Activated CD4-positive, alpha-beta memory T cell treated with anti-CD3 and anti-CD28 coated beads for 36 hours (primary cell): ENCODE measurements around the gene TNFRSF9. TPM values are rescaled to one million over a fixed set of nuclear protein-coding genes. Genes with fewer than 3 reads are reported as not detected.
"Not testable (repeated sequence)": the region's sequence is repeated elsewhere in the genome, so short reads cannot be mapped to it uniquely, and the experiment has no call there.

Experiments used
- CTCF ChIA-PET: fragments of 350-600 bp; sonication (Branson Sonifier 250); formaldehyde crosslinking; loops from one replicate; lab custom pipeline; 2021; ENCODE audit warnings: antibody characterized with exemption, inconsistent platforms; lab: Charles Lee
- POLR2A ChIA-PET: fragments of 350-600 bp; sonication (Branson Sonifier 250); formaldehyde crosslinking; loops from one replicate; lab custom pipeline; 2021; ENCODE audit warnings: antibody characterized with exemption; lab: Charles Lee
- DNase-seq: peaks from one replicate; pipeline ENCODE4 v3.0.0-alpha.2; 2020
- H3K27ac Mint-ChIP-seq: one replicate; pipeline ENCODE4 v1.8.0; 2021; ENCODE audit warnings: mixed read lengths
- H3K27me3 Mint-ChIP-seq: one replicate; pipeline ENCODE4 v1.8.0; 2021; ENCODE audit warnings: mixed read lengths
- H3K36me3 Mint-ChIP-seq: one replicate; pipeline ENCODE4 v1.8.0; 2021; ENCODE audit warnings: mixed read lengths
- H3K4me1 Mint-ChIP-seq: one replicate; pipeline ENCODE4 v1.8.0; 2021; ENCODE audit warnings: low read depth, mixed read lengths
- H3K4me3 Mint-ChIP-seq: one replicate; pipeline ENCODE4 v1.8.0; 2021; ENCODE audit warnings: mild to moderate bottlenecking, mixed read lengths
- H3K9me3 Mint-ChIP-seq: one replicate; pipeline ENCODE4 v1.8.0; 2021; ENCODE audit warnings: mixed read lengths
- intact Hi-C: fragments of 100-400 bp; cut with micrococcal nuclease; formaldehyde crosslinking; loops from one replicate; pipeline ENCODE4 v1.15.1; 2023
- total RNA-seq, 2 experiments: library from RNA; stranded (reverse); gene quantifications; one replicate each; pipeline ENCODE4 v1.2.3, GENCODE V29; 2021

Gene TNFRSF9
- total RNA-seq, 2 experiments from 2014 or later: 59.9 to 64.0 TPM

DNA sequence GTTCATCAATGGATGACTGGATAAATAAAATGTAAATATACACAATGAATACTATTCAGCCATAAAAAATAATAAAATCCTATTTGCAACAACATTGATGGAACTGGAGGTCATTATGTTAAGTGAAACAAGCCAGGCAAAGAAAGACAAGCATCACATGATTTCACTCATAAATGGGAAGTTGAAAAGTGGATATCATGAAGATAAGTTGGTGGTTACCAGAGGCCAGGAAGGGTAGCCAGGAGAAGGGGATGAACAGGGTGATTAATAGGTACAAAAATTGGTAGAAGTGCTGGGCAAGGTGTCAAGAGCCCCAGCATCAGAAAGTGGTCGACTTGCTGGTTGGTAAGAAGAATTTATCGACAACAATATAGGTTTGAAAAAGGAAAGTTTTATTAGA lies 19.5 kb upstream of the TNFRSF9 start:
- no peaks in the 10 kb centered on the region for H3K9me3 Mint-ChIP-seq
- H3K36me3 Mint-ChIP-seq: peaks cover 34% of the 10 kb centered on the region
- DNase-seq: no peak
- CTCF ChIA-PET: no interaction called here
- H3K4me3 Mint-ChIP-seq: peak overlapping the region; percentile 93
- intact Hi-C loops: loop anchor here (2.0 to 5.0 kb wide), 2 partner anchors 29 to 917 kb away; partner anchors contain the start of gene ENO1
- peaks cover 56% of the 10 kb centered on the region for H3K4me1 Mint-ChIP-seq
- H3K27ac Mint-ChIP-seq: peak overlapping the region; percentile 94
- H3K27me3 Mint-ChIP-seq: no peaks in the 10 kb centered on the region
- POLR2A ChIA-PET: interaction anchor here (0.6 to 3.6 kb wide), 2 partner anchors 17 to 20 kb away, joined by 3 to 28 read pairs; partner anchors contain the start of gene TNFRSF9

DNA sequence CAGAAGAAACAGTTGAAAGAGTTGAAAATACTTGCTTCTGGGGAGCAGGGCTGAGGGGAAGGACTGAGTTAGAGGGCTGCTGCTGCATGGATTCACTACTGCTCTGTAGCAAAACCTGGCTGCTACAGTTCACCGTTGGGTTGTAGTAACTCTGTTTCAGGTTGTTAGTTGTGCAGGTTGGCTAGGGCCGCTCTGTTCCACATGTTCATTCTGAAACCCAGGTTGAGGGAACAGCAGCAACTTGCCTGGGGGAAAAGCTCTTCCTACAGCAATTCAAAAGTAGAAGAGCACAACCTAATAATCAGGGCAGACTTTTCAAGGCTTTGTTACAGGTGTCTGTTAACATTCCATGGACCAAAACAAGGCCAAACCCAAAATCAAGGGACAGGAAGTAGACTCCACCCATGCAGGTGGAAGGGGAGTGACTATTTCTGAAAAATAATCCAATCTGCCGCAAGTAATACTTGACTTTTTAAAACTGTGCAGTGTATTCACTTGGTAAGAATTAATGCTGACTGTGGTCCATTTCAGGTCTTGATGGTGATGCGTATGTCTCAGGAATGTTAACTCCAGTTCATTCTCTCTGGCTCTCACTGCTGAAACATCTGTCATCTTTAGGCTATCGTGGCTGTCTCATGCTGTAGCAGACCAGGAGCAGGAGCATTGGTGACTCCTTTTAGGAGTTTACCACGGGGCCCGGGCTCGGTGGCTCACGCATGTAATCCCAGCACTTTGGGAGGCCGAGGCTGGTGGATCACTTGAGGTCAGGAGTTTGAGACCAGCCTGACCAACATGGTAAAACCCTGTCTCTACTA lies 15.8 kb upstream of the TNFRSF9 start:
- H3K4me3 Mint-ChIP-seq: no peak overlapping the region
- H3K36me3 Mint-ChIP-seq: peaks cover under 1% of the 10 kb centered on the region
- H3K27me3 Mint-ChIP-seq: no peaks in the 10 kb centered on the region
- no peak for DNase-seq
- H3K9me3 Mint-ChIP-seq: no peaks in the 10 kb centered on the region
- intact Hi-C loops: no loop called here
- POLR2A ChIA-PET: no interaction called here
- peaks cover 41% of the 10 kb centered on the region for H3K4me1 Mint-ChIP-seq
- peak overlapping the region; percentile 48 for H3K27ac Mint-ChIP-seq
- CTCF ChIA-PET: no interaction called here

DNA sequence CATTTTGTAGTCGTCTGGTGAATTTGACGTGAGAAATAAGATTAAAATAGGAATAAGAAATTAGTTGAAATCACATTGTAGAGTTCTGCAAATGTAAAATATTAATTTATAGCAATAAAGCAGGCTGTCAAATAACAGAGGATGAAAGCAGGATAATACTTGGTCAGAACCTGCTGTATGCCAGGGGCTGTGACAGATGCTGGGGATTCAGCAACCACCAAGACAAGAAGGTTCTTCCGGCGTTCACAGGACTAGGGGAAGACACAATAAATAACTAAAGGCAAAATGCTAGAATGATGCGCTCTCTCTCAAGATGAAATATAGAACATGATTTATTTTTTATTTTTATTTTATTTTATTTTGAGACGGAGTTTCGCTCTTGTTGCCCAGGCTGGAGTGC lies 14.0 kb upstream of the TNFRSF9 start:
- H3K4me3 Mint-ChIP-seq: peak overlapping the region; percentile 88
- POLR2A ChIA-PET: no interaction called here
- H3K4me1 Mint-ChIP-seq: peaks cover 43% of the 10 kb centered on the region

DNA sequence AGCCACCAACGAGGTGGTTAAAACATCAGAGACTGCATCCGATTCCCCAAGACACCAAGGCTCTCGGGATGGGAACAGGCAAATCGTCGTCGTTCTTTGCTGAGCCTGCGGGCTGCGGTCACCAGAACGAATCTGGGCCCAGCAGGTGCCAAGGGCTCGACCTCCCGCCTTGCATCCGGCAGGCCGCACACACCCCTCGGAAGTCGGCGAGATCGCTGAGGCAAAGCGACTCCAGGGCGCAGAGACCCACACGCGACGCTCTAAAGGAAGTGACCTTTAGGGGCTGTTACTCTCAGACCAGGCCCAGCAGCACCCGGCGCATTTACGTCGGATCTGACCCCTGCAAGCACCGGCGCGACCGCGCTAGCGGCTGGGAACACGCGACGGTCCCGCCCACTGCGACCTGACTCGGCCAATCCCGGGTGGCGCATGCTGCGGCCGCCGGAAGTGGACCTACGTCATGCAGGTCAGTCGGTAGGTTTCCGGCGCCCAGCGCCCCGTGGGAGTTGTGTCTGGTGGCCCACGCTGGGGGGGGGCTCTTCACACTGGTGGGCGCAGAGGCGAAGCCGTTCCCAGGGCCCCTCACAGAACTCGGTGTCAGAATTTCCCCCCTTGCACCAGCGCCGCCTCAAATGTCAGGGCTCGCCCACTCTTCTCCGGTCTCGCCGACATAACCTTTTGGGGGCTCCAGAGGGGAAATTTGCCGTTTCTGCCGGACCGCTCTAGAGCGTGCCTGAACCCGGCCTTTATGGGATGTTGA lies 13.4 kb upstream of the TNFRSF9 start:
- DNase-seq: peak; percentile 92
- Mint-ChIP-seq H3K27ac (peak overlapping the region; percentile 95), H3K4me3 (peak overlapping the region; percentile 88), H3K36me3 (no peaks in the 10 kb centered on the region), H3K27me3 (no peaks in the 10 kb centered on the region), H3K9me3 (no peaks in the 10 kb centered on the region), H3K4me1 (peaks cover 44% of the 10 kb centered on the region)
- intact Hi-C loops: loop anchor here (2.0 kb wide), 1 partner anchor 13 kb away; the partner anchor contains the start of gene TNFRSF9
- ChIA-PET CTCF (no interaction called here), POLR2A (no interaction called here)

More for the DNA sequence above, 14.0 kb upstream of the TNFRSF9 start:
- Mint-ChIP-seq H3K27ac (peak overlapping the region; percentile 95), H3K9me3 (no peaks in the 10 kb centered on the region), H3K36me3 (no peaks in the 10 kb centered on the region), H3K27me3 (no peaks in the 10 kb centered on the region)
- DNase-seq: no peak
- intact Hi-C loops: loop anchor here (2.0 kb wide), 1 partner anchor 14 kb away; the partner anchor contains the start of gene TNFRSF9
- CTCF ChIA-PET: no interaction called here

DNA sequence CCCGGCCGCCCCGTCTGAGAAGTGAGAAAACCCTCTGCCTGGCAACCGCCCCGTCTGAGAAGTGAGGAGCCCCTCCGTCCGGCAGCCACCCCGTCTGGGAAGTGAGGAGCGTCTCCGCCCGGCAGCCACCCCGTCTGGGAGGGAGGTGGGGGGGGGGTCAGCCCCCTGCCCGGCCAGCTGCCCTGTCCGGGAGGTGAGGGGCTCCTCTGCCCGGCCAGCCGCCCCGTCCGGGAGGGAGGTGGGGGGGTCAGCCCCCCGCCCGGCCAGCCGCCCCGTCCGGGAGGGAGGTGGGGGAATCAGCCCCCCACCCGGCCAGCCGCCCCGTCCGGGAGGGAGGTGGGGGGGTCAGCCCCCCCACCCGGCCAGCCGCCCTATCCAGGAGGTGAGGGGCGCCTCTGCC lies 12.2 kb upstream of the TNFRSF9 start:
- H3K27ac Mint-ChIP-seq, H3K4me3 Mint-ChIP-seq, H3K36me3 Mint-ChIP-seq, intact Hi-C loops, H3K9me3 Mint-ChIP-seq, CTCF ChIA-PET, POLR2A ChIA-PET, H3K27me3 Mint-ChIP-seq, DNase-seq: not testable (repeated sequence)
- peaks cover 52% of the 10 kb centered on the region for H3K4me1 Mint-ChIP-seq

DNA sequence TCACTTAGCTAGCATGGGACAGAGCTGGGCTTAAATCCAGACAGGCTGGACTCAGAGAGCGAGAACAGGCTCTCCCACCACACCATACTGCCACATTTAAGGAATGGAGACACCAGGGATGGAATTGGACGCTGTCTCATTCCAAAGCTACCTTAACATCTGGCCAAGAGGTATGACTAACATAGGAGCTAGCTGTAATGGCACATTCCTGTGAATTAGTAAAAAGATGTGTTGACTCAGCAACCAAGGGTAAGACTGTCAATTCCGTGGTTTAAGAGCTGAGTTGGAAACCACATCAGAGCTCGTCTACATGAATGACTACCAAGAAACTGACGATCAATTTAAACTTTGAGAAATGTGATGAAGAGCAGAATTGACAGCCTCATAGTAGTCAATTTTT lies 8.3 kb upstream of the TNFRSF9 start:
- intact Hi-C loops: loop anchor here (1.0 to 10.0 kb wide), 4 partner anchors 9 to 400 kb away; partner anchors contain the start of gene TNFRSF9
- H3K9me3 Mint-ChIP-seq: no peaks in the 10 kb centered on the region
- ChIA-PET CTCF (interaction anchor here (0.6 to 1.5 kb wide), 11 partner anchors 9 to 281 kb away, joined by 3 to 15 read pairs (median 3); partner anchors contain the start of genes PARK7 and TNFRSF9), POLR2A (interaction anchor here (0.8 to 2.7 kb wide), 5 partner anchors 9 to 577 kb away, joined by 4 to 30 read pairs (median 15); partner anchors contain the start of genes PARK7 and TNFRSF9)
- H3K4me3 Mint-ChIP-seq: peak overlapping the region; percentile 27
- peak; percentile 44 for DNase-seq
- H3K27ac Mint-ChIP-seq: peak overlapping the region; percentile 84
- no peaks in the 10 kb centered on the region for H3K36me3 Mint-ChIP-seq
- peaks cover 29% of the 10 kb centered on the region for H3K4me1 Mint-ChIP-seq
- no peaks in the 10 kb centered on the region for H3K27me3 Mint-ChIP-seq

DNA sequence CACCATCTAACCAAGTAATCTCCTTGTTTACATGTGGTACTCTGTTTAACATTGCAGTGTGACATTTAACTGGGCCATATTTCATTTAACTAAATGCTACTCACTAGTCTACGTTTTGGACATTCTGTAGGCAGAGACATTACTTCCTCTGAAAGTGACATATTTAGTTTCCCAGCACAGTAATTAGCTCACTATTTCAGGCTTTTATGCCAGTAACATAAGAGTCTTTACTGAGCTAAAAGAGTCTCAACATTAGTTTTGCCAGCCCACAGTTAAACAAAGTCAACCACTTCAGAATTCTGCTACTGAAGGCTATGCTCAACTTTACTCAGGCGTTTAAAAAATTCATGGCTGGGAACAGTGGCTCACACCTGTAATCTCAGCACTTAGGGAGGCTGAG lies 2.6 kb upstream of the TNFRSF9 start:
- ChIA-PET CTCF (interaction anchor here (1.0 to 1.7 kb wide), 4 partner anchors 12 to 190 kb away, joined by 3 to 7 read pairs (median 4); no protein-coding TSS in a partner anchor), POLR2A (interaction anchor here (0.7 to 2.0 kb wide), 3 partner anchors 13 to 19 kb away, joined by 3 to 5 read pairs (median 3); partner anchors contain the start of gene PARK7)
- no peak overlapping the region for H3K4me3 Mint-ChIP-seq
- DNase-seq: no peak
- no peaks in the 10 kb centered on the region for H3K9me3 Mint-ChIP-seq
- H3K4me1 Mint-ChIP-seq: peaks cover 43% of the 10 kb centered on the region
- H3K27ac Mint-ChIP-seq: peak overlapping the region; percentile 59
- H3K36me3 Mint-ChIP-seq: peaks cover 8% of the 10 kb centered on the region
- intact Hi-C loops: loop anchor here (10.0 kb wide), 1 partner anchor 152 kb away; no protein-coding TSS in a partner anchor
- peaks cover 9% of the 10 kb centered on the region for H3K27me3 Mint-ChIP-seq

DNA sequence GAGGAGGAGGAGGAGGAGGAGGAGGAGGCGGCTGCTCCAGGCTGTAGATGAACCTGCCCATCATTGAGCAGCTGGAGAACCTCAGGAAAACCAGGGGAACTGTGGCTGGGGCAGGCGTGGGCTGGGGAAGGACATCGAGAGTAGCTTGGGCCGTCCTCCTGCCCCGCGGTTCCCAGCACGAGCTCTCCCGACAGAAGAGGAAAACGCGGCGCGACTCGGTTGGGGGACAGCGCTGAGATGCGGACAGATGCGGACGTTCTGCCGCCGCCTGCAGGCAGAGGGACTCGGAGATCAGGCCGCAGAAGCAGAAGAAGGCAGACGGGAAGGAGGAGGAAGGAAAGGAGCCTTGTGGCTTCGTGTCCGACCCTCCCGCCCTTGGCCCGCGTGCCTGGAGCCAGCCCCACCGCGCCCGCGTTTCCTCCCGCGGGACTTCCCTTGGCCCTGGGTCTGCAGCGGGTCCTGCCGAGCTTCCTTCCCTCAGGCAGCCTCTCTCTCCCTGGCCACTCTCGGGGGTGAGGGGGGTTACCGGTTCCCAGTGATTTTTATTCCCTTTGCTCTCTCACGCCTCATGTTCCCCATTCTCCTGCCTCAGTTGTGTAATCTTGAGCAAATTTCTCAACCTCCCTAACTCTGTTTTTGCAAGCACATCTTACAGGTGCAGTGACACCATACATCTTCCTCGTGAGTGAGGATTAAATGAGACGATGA lies 1.7 kb upstream of the TNFRSF9 start:
- peaks cover 46% of the 10 kb centered on the region for H3K4me1 Mint-ChIP-seq
- DNase-seq: peak; percentile 58
- peak overlapping the region; percentile 44 for H3K4me3 Mint-ChIP-seq
- intact Hi-C loops: loop anchor here (10.0 kb wide), 1 partner anchor 152 kb away; no protein-coding TSS in a partner anchor
- H3K27ac Mint-ChIP-seq: peak overlapping the region; percentile 80
- H3K9me3 Mint-ChIP-seq: no peaks in the 10 kb centered on the region
- CTCF ChIA-PET: interaction anchor here (0.7 to 1.7 kb wide), 4 partner anchors 11 to 134 kb away, joined by 3 to 7 read pairs (median 4); no protein-coding TSS in a partner anchor
- H3K36me3 Mint-ChIP-seq: peaks cover 15% of the 10 kb centered on the region
- H3K27me3 Mint-ChIP-seq: peaks cover 9% of the 10 kb centered on the region
- POLR2A ChIA-PET: interaction anchor here (2.0 kb wide), 1 partner anchor 12 kb away, joined by 5 read pairs; no protein-coding TSS in a partner anchor

DNA sequence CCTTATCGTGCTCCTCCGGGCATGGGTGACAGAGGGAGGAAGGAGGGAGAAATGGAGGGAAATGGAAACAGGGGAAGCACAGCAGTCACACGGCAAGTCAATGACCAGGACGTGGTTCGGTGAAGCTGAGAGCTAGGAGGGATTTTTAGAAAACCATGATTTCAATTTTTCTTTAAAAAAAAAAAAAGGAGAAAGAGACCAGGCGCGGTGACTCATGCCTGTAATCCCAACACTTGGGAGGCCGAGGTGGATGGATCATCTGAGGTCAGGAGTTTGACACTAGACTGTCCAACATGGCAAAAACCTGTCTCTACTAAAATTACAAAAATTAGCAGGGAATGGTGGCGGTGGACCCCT lies 776 bp upstream of the TNFRSF9 start:
- Mint-ChIP-seq H3K36me3 (peaks cover 21% of the 10 kb centered on the region), H3K27ac (peak overlapping the region; percentile 80), H3K27me3 (peaks cover 9% of the 10 kb centered on the region), H3K4me1 (peaks cover 50% of the 10 kb centered on the region), H3K4me3 (peak overlapping the region; percentile 64), H3K9me3 (no peaks in the 10 kb centered on the region)
- intact Hi-C loops: loop anchor here (2.0 to 10.0 kb wide), 2 partner anchors 13 to 153 kb away; no protein-coding TSS in a partner anchor
- ChIA-PET CTCF (interaction anchor here (0.7 to 3.1 kb wide), 2 partner anchors 7 to 18 kb away, joined by 3 to 15 read pairs; no protein-coding TSS in a partner anchor), POLR2A (interaction anchor here (2.2 to 2.4 kb wide), 3 partner anchors 8 to 20 kb away, joined by 12 to 28 read pairs (median 20); partner anchors contain the start of gene PARK7)
- DNase-seq: no peak

DNA sequence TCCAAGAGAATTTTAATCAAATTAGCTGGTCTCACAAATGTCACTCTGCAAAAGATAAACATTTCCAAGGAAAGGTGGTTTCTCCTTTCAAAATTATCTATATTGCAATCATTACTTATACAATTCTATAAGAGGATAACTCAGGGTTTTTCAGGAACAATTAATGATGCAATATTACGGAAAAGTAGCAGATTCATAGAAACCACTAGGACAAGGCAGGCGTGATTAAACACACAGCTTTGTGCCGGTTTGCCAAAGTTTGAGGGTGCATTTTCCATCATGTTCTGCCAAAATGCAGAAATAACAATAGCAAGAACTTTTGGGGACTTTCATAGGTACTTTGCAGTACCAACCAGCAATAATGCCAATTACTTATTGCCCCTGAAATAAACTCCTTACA lies 605 bp downstream of the TNFRSF9 start:
- ChIA-PET CTCF (interaction anchor here (0.9 to 3.1 kb wide), 6 partner anchors 9 to 35 kb away, joined by 3 to 15 read pairs (median 4); partner anchors contain the start of gene PARK7), POLR2A (interaction anchor here (0.6 to 2.4 kb wide), 5 partner anchors 9 to 457 kb away, joined by 3 to 28 read pairs (median 12); partner anchors contain the start of gene PARK7)
- Mint-ChIP-seq H3K9me3 (no peaks in the 10 kb centered on the region), H3K27ac (no peak overlapping the region), H3K4me1 (peaks cover 53% of the 10 kb centered on the region), H3K4me3 (peak overlapping the region; percentile 64), H3K36me3 (peaks cover 29% of the 10 kb centered on the region), H3K27me3 (peaks cover 9% of the 10 kb centered on the region)
- no peak for DNase-seq
- intact Hi-C loops: loop anchor here (1.0 to 10.0 kb wide), 4 partner anchors 9 to 155 kb away; no protein-coding TSS in a partner anchor
